Endometrial microvascular endothelial cells (primary cell): Measurements from ENCODE around the gene TNRC18. TPM values are rescaled to one million over a fixed set of nuclear protein-coding genes. Genes with fewer than 3 reads are reported as not detected.
"Not testable (repeated sequence)": the region's sequence is repeated elsewhere in the genome, so short reads cannot be mapped to it uniquely, and the experiment has no call there.

ENCODE experiments used
- in situ Hi-C: cut with HindIII; loops from 2 replicates; pipeline ENCODE4 v1.10.0; 2017; ENCODE audit warnings: low sequenced_read_pairs, low pct_unique_long_range_greater_than_20kb; ENCODE audit errors: inconsistent ontology term
- total RNA-seq: library from RNA; depleted of rRNA; stranded (reverse); fragments of >200 nt; gene quantifications from one replicate; pipeline ENCODE4 v1.2.3, GENCODE V29; 2015; ENCODE audit errors: inconsistent ontology term

Gene TNRC18
- total RNA-seq, 1 donor from 2014 or later: 20.1 TPM

- in situ Hi-C loops: no loop called here
Observed at GRCh38 chr7:5344342-5344741, 79.3 kb downstream of the TNRC18 start.

- in situ Hi-C loops: no loop called here
Observed at GRCh38 chr7:5343884-5344283, 79.8 kb downstream of the TNRC18 start.

- in situ Hi-C loops: no loop called here
Observed at GRCh38 chr7:5342631-5343030, 81.0 kb downstream of the TNRC18 start.

GRCh38 chr7:5339955-5340354, 83.7 kb downstream of the TNRC18 start:
- in situ Hi-C loops: no loop called here

GRCh38 chr7:5337047-5337446, 86.6 kb downstream of the TNRC18 start:
- in situ Hi-C loops: no loop called here

GRCh38 chr7:5334671-5335070, 89.0 kb downstream of the TNRC18 start:
- in situ Hi-C loops: no loop called here

GRCh38 chr7:5333121-5334045, 90.3 kb downstream of the TNRC18 start:
- in situ Hi-C loops: no loop called here

- in situ Hi-C loops: no loop called here
Observed at GRCh38 chr7:5332579-5332978, 91.1 kb downstream of the TNRC18 start.

- in situ Hi-C loops: no loop called here
Observed at GRCh38 chr7:5330288-5330687, 93.3 kb downstream of the TNRC18 start.

GRCh38 chr7:5324961-5325360, 98.7 kb downstream of the TNRC18 start:
- in situ Hi-C loops: no loop called here

GRCh38 chr7:5323800-5324781, 99.5 kb downstream of the TNRC18 start:
- in situ Hi-C loops: not testable (repeated sequence)

- in situ Hi-C loops: no loop called here
Observed at GRCh38 chr7:5322621-5323410, 100.8 kb downstream of the TNRC18 start.

GRCh38 chr7:5320802-5321396, 102.7 kb downstream of the TNRC18 start:
- in situ Hi-C loops: no loop called here

- in situ Hi-C loops: no loop called here
Observed at GRCh38 chr7:5320391-5320790, 103.2 kb downstream of the TNRC18 start.

GRCh38 chr7:5318613-5319012, 105.0 kb downstream of the TNRC18 start:
- in situ Hi-C loops: not testable (repeated sequence)

- in situ Hi-C loops: no loop called here
Observed at GRCh38 chr7:5315761-5316160, 107.9 kb downstream of the TNRC18 start.

- in situ Hi-C loops: no loop called here
Observed at GRCh38 chr7:5314864-5315263, 108.8 kb downstream of the TNRC18 start.

GRCh38 chr7:5313076-5313885, 110.4 kb downstream of the TNRC18 start:
- in situ Hi-C loops: not testable (repeated sequence)
